Endothelial cell (in vitro differentiated cells): Measurements from ENCODE around the gene THSD4. TPM values are rescaled to one million over a fixed set of nuclear protein-coding genes. Genes with fewer than 3 reads are reported as not detected.
"Not testable (repeated sequence)": the region's sequence is repeated elsewhere in the genome, so short reads cannot be mapped to it uniquely, and the experiment has no call there.

ENCODE experiments used
- DNase-seq: peaks from one replicate; pipeline ENCODE4 v3.0.0; 2021; ENCODE audit warnings: low spot score
- H3K27ac Mint-ChIP-seq: one replicate; pipeline ENCODE4 v1.8.0; 2021; ENCODE audit warnings: mixed read lengths, inconsistent platforms; ENCODE audit not compliant: unreplicated experiment
- H3K27me3 Mint-ChIP-seq: one replicate; pipeline ENCODE4 v1.8.0; 2021; ENCODE audit warnings: mild to moderate bottlenecking, moderate library complexity, mixed read lengths, inconsistent platforms; ENCODE audit not compliant: unreplicated experiment
- H3K36me3 Mint-ChIP-seq: one replicate; pipeline ENCODE4 v1.8.0; 2021; ENCODE audit warnings: mild to moderate bottlenecking, low read depth, mixed read lengths, inconsistent platforms; ENCODE audit not compliant: unreplicated experiment
- H3K4me1 Mint-ChIP-seq: one replicate; pipeline ENCODE4 v1.8.0; 2021; ENCODE audit warnings: mild to moderate bottlenecking, mixed read lengths, inconsistent platforms; ENCODE audit not compliant: unreplicated experiment
- H3K4me3 Mint-ChIP-seq: one replicate; pipeline ENCODE4 v1.8.0; 2021; ENCODE audit warnings: mild to moderate bottlenecking, mixed read lengths, inconsistent platforms; ENCODE audit not compliant: unreplicated experiment
- H3K9me3 Mint-ChIP-seq: one replicate; pipeline ENCODE4 v1.8.0; 2021; ENCODE audit warnings: mixed read lengths, inconsistent platforms; ENCODE audit not compliant: unreplicated experiment
- total RNA-seq: library from RNA; stranded (reverse); fragmentation: NEBNext Ultra II Directional; extraction: Animal tissue kit (Norgen Biotek cat#: 25700); gene quantifications from one replicate; pipeline ENCODE4 v1.2.1, GENCODE V29; 2021; ENCODE audit not compliant: unreplicated experiment
- TF ChIP-seq, protein P1 (sequence below): fragments of 200-600 bp; sonication (generic); IDR thresholded peaks from one replicate; pipeline ENCODE4 v1.5.0; 2021; ENCODE audit warnings: antibody characterized with exemption; ENCODE audit not compliant: unreplicated experiment

Gene THSD4
- total RNA-seq, 1 donor from 2014 or later, result 0.92 TPM

DNA sequence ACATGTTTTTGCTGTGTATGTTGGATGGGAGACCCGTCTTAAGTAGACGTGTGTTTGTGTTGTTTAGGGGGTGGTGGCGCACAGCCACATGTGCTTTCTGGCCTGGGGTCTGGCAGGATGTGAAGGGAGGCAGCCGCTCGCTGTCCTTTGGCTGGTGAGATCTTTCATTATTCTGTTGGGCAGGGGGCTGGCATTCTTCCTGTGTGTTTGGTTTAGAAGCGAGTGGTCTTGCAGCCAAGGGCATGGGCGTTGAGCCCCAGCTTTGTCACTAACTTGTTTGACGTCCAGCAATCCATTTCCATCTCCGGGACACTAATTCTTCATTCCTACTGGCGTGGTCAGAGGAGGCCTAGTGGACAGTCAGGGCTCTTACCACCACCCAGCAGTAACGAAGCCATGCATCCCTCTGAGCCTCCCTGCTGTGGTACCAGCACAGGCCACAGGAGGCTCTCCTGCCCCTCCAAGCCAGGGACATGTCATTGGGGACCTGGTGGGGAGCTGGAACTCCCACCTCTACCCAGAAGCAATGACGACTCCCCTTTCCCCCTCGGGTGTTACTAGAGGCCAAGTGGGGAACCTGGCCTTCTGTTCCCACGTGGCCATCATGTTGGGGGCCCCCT is 10.7 kb downstream of the THSD4 start:
- no peaks in the 10 kb centered on the region for H3K4me1 Mint-ChIP-seq
- H3K9me3 Mint-ChIP-seq, result no peaks in the 10 kb centered on the region
- H3K4me3 Mint-ChIP-seq, result no peak overlapping the region
- peak; percentile 46 for DNase-seq
- H3K36me3 Mint-ChIP-seq, result no peaks in the 10 kb centered on the region
- H3K27me3 Mint-ChIP-seq, result peaks cover 2% of the 10 kb centered on the region
- TF ChIP-seq, protein P1, sequence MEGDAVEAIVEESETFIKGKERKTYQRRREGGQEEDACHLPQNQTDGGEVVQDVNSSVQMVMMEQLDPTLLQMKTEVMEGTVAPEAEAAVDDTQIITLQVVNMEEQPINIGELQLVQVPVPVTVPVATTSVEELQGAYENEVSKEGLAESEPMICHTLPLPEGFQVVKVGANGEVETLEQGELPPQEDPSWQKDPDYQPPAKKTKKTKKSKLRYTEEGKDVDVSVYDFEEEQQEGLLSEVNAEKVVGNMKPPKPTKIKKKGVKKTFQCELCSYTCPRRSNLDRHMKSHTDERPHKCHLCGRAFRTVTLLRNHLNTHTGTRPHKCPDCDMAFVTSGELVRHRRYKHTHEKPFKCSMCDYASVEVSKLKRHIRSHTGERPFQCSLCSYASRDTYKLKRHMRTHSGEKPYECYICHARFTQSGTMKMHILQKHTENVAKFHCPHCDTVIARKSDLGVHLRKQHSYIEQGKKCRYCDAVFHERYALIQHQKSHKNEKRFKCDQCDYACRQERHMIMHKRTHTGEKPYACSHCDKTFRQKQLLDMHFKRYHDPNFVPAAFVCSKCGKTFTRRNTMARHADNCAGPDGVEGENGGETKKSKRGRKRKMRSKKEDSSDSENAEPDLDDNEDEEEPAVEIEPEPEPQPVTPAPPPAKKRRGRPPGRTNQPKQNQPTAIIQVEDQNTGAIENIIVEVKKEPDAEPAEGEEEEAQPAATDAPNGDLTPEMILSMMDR, result peak; percentile 29
- no peak overlapping the region for H3K27ac Mint-ChIP-seq

DNA sequence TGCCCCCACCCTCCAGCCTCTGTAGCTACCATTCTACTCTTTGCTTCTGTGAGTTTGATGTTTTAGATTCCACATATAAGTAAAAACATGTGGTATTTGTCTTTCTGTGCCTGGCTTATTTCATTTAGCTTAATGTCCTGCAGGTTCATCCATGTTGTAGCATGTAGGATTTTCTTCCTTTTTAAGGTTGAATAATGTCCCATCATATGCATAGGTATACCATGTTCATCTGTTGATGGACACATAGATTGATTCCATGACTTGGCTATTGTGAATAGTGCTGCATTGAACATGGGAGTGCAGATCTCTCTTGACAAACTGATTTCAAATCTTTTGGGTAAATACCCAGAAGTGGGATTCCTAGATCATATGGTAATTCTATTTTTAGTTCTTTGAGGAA is 11.8 kb downstream of the THSD4 start:
- Mint-ChIP-seq H3K27me3 (peaks cover 2% of the 10 kb centered on the region), H3K4me1 (no peaks in the 10 kb centered on the region), H3K36me3 (no peaks in the 10 kb centered on the region), H3K4me3 (no peak overlapping the region), H3K27ac (no peak overlapping the region), H3K9me3 (no peaks in the 10 kb centered on the region)
- TF ChIP-seq, protein P1, result no peak
- no peak for DNase-seq

DNA sequence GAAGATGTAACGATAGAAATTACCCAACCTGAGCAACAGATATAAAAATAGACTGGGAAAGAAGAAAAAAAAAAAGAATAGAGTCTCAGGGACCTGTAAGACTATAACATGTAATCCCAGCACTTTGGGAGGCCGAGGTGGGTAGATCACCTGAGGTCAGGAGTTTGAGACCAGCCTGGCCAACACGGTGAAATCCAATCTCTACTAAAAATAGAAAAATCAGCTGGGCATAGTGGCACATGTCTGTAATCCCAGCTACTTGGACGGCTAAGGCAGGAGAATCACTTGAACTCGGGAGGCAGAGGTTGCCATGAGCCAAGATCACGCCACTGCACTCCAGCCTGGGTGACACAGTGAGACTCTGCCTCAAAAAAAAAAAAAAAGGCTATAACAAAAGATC is 12.9 kb downstream of the THSD4 start:
- H3K36me3 Mint-ChIP-seq, DNase-seq, H3K9me3 Mint-ChIP-seq, H3K27ac Mint-ChIP-seq, H3K4me1 Mint-ChIP-seq, H3K4me3 Mint-ChIP-seq, H3K27me3 Mint-ChIP-seq: not testable (repeated sequence)

DNA sequence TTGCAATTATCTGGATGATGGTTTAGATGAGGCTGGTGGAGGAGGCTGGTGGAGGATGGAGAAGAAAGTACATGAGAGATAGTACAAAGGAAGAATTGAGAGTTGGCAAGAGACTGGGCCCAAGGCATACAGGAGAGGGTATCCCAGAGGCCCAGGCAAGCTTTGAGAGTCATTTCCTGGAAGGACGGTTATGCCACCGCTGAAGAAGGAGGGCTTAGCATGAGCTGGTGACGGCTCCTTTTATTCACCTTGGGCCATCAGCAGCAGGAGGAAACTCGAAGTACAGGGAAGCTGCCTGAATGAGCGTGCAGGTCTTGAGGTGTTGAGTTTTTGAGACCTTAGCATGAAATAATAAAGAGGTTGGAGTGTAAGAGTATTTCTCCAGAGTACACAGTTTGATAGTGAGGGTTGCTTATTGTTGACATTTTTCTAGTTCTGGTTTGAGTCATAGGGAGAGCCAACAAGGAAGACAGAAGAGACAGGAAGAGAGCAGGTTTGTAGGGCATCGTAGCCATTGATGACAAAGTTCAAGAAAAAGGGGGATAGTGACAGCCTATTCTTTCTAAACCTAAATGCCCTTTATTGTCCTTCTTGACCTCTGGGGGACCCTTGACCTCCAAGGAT is 13.8 kb downstream of the THSD4 start:
- no peak overlapping the region for H3K27ac Mint-ChIP-seq
- no peaks in the 10 kb centered on the region for H3K9me3 Mint-ChIP-seq
- H3K4me3 Mint-ChIP-seq, result no peak overlapping the region
- DNase-seq, result no peak
- TF ChIP-seq, protein P1, result no peak
- H3K4me1 Mint-ChIP-seq, result no peaks in the 10 kb centered on the region
- H3K36me3 Mint-ChIP-seq, result no peaks in the 10 kb centered on the region
- no peaks in the 10 kb centered on the region for H3K27me3 Mint-ChIP-seq

DNA sequence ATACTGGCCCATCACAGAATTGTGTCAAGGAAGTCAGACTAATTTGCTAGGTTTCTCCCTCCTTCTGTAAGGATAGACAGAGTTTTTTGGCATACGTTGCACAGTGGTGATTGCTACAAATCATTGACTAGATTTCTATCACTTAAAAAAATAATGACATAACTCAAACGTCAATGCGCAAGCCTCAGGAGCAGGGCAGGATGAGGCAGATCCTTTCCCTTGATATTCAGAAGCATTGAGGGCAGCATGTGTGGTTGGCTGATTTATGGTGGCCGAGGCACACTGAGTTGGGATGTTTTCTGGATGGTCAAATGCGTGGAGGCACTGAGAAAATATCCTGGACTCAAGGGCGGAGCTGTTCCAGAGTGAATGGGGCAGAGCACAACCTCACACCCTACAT is 14.4 kb downstream of the THSD4 start:
- Mint-ChIP-seq H3K27ac (no peak overlapping the region), H3K4me3 (no peak overlapping the region), H3K4me1 (no peaks in the 10 kb centered on the region), H3K9me3 (no peaks in the 10 kb centered on the region), H3K27me3 (no peaks in the 10 kb centered on the region), H3K36me3 (no peaks in the 10 kb centered on the region)
- DNase-seq, result no peak
- TF ChIP-seq, protein P1, result no peak
